AG04450 (cell line): Measurements from ENCODE around the gene LARP1. TPM values are rescaled to one million over a fixed set of nuclear protein-coding genes. Genes with fewer than 3 reads are reported as not detected.
"Not testable (repeated sequence)": the region's sequence is repeated elsewhere in the genome, so short reads cannot be mapped to it uniquely, and the experiment has no call there.

Source experiments
- CTCF ChIA-PET: fragments of 300-600, 350-600 bp; formaldehyde crosslinking; extraction: SDS; loops from one replicate; lab custom pipeline; 2022; ENCODE audit warnings: antibody characterized with exemption, inconsistent platforms; lab: Charles Lee
- POLR2A ChIA-PET: fragments of 350-600 bp; formaldehyde crosslinking; extraction: SDS; loops from one replicate; lab custom pipeline; 2021; ENCODE audit warnings: antibody characterized with exemption, inconsistent platforms; lab: Yijun Ruan, JAX
- DNase-seq: peaks from one replicate; pipeline ENCODE4 v3.0.0-alpha.2; 2011; ENCODE audit warnings: low read depth, low spot score
- H3K27ac ChIP-seq: one replicate; pipeline ENCODE4 v1.5.1; 2012; ENCODE audit warnings: low read depth, low read length, control low read depth
- H3K27me3 ChIP-seq: one replicate; pipeline ENCODE4 v1.6.0; 2012; ENCODE audit warnings: low read length; ENCODE audit not compliant: control insufficient read depth, insufficient read depth
- H3K4me3 ChIP-seq: 2 replicates; pipeline ENCODE4 v1.5.1; 2011; ENCODE audit warnings: mild to moderate bottlenecking, low read depth, low read length, control low read depth
- H3K9me3 ChIP-seq: 2 replicates; pipeline ENCODE4 v1.5.1; 2012; ENCODE audit warnings: low read length; ENCODE audit not compliant: control insufficient read depth, insufficient read depth
- polyA plus RNA-seq: library from polyadenylated mRNA; depleted of rRNA; stranded (reverse); fragments of >200 nt; gene quantifications from 2 replicates; pipeline ENCODE4 v1.2.3, GENCODE V29; 2011
- TF ChIP-seq, protein P1 (sequence below): IDR thresholded peaks from 2 replicates; pipeline ENCODE4 v1.5.1; 2011; ENCODE audit warnings: low read depth, low read length, control low read depth, inconsistent platforms

Gene LARP1
- polyA plus RNA-seq, 1 experiment: 54.9 TPM

DNA sequence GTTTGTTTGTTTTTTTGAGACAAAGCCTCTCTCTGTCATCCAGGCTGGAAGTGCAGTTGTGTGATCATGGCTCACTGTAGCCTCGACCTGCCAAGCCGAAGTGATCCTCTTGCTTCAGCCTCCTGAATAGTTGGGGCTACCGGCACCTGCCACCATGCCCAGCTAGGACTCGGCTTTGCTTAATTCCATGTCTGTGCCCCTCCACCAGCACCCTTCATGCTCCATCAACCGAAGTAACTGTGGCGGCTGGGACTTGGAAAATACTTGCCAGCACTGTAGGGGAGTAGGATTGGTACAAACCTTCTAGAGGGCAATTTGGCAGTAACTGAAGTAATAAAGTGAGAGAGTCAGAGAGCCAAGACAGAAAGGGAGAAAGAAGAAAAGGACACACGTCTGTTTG lies 76.3 kb downstream of the LARP1 start:
- Histone ChIP-seq H3K27me3 (no peaks in the 10 kb centered on the region), H3K27ac (no peak overlapping the region), H3K4me3 (no peak overlapping the region), H3K9me3 (no peaks in the 10 kb centered on the region)
- TF ChIP-seq, protein P1, sequence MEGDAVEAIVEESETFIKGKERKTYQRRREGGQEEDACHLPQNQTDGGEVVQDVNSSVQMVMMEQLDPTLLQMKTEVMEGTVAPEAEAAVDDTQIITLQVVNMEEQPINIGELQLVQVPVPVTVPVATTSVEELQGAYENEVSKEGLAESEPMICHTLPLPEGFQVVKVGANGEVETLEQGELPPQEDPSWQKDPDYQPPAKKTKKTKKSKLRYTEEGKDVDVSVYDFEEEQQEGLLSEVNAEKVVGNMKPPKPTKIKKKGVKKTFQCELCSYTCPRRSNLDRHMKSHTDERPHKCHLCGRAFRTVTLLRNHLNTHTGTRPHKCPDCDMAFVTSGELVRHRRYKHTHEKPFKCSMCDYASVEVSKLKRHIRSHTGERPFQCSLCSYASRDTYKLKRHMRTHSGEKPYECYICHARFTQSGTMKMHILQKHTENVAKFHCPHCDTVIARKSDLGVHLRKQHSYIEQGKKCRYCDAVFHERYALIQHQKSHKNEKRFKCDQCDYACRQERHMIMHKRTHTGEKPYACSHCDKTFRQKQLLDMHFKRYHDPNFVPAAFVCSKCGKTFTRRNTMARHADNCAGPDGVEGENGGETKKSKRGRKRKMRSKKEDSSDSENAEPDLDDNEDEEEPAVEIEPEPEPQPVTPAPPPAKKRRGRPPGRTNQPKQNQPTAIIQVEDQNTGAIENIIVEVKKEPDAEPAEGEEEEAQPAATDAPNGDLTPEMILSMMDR: no peak
- no peak for DNase-seq
- ChIA-PET POLR2A (interaction anchor here (0.5 kb wide), 1 partner anchor 46 kb away, joined by 8 read pairs; no protein-coding TSS in a partner anchor), CTCF (no interaction called here)

DNA sequence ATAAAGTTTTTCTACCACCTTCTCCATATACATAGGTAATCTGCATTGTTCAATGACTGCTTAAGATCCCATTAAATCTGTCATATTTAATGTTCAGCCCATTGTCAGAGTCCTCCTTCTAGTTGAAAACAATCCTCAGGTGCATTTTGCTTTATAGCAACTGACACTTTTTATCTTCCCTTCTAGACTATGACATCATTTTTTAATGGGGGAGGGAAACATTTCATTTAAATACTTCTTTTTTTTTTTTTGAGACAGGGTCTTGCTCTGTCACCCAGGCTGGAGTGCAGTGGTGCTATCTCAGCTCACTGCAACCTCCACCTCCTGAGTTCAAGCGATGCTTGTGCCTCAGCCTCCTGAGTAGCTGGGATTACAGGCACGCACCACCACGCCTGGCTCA lies 77.6 kb downstream of the LARP1 start:
- POLR2A ChIA-PET, H3K9me3 ChIP-seq, DNase-seq, H3K4me3 ChIP-seq, H3K27me3 ChIP-seq, H3K27ac ChIP-seq: not testable (repeated sequence)
- CTCF ChIA-PET: interaction anchor here (1.0 kb wide), 1 partner anchor 8 kb away, joined by 3 read pairs; no protein-coding TSS in a partner anchor

GRCh38 chr5:154834053-154834452 lies 78.9 kb downstream of the LARP1 start:
- DNase-seq: no peak
- H3K27ac ChIP-seq: no peak overlapping the region
- H3K27me3 ChIP-seq: no peaks in the 10 kb centered on the region
- TF ChIP-seq, protein P1: no peak
- H3K4me3 ChIP-seq: no peak overlapping the region
- CTCF ChIA-PET: interaction anchor here (1.2 to 1.5 kb wide), 2 partner anchors 12 to 187 kb away, joined by 3 read pairs; no protein-coding TSS in a partner anchor
- POLR2A ChIA-PET: no interaction called here
- no peaks in the 10 kb centered on the region for H3K9me3 ChIP-seq

DNA sequence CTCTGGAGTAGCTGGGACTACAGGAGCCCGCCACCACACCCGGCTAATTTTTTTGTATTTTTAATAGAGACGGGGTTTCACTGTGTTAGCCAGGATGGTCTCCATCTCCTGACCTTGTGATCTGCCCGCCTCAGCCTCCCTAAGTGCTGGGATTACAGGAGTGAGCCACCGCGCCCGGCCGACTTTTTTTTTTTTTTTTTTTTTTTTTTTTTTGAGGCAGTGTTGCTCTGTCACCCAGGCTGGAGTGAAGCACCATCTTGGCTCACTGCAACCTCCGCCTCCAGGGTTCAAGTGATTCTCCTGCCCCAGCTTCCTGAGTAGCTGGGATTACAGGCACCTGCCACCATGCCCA lies 80.5 kb downstream of the LARP1 start:
- H3K27ac ChIP-seq, H3K4me3 ChIP-seq, CTCF ChIA-PET, DNase-seq, H3K27me3 ChIP-seq, H3K9me3 ChIP-seq: not testable (repeated sequence)
- POLR2A ChIA-PET: interaction anchor here (0.8 kb wide), 1 partner anchor 315 kb away, joined by 4 read pairs; no protein-coding TSS in a partner anchor

GRCh38 chr5:154836225-154836624 lies 81.0 kb downstream of the LARP1 start:
- no peaks in the 10 kb centered on the region for H3K27me3 ChIP-seq
- DNase-seq: no peak
- TF ChIP-seq, protein P1: no peak
- no peaks in the 10 kb centered on the region for H3K9me3 ChIP-seq
- no peak overlapping the region for H3K4me3 ChIP-seq
- H3K27ac ChIP-seq: no peak overlapping the region
- POLR2A ChIA-PET: no interaction called here
- CTCF ChIA-PET: no interaction called here

DNA sequence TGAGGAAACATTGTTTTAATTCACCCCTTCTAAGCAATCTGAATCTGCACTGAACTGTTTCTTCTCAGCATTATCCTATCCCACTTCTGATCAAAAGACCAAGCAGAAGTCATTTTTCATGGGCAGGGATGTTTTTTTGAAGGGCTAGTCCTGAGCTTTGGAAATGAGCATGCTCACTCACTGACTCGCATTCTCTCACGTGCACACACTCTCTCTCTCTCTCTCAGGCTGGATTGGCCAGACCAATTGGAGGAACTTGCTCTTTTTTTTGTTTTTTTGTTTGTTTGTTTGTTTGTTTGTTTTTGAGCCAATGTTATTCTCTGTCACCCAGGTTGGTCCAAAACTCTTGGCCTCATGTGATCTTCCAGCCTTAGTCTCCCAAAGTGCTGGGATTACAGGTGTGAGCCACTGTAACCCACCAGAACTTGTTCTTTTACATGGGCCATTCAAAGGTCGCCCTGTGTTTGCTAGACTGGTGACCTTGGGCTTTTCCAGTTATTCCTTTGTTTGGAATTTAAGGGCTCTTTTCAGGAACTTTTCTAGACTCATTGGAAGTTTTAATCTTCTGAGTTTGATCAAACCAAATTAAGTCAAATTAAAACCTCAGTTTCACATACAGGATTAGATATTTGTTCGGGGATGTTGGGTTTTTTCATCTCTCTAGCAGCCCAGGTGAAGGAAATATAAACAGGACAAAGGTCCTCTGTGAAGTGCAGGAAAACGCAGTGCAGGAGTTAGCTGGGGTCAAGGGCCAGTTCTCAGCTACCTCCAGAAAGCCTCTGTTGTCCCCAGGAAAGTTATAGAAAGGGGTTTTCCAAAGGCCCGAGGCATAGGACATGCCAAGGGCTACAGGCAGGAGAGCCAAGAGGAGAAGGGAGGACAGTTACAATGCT lies 82.1 kb downstream of the LARP1 start:
- CTCF ChIA-PET: interaction anchor here (1.8 kb wide), 1 partner anchor 12 kb away, joined by 3 read pairs; no protein-coding TSS in a partner anchor
- no peak overlapping the region for H3K4me3 ChIP-seq
- H3K9me3 ChIP-seq: no peaks in the 10 kb centered on the region
- TF ChIP-seq, protein P1: no peak
- POLR2A ChIA-PET: no interaction called here
- DNase-seq: no peak
- no peak overlapping the region for H3K27ac ChIP-seq
- no peaks in the 10 kb centered on the region for H3K27me3 ChIP-seq
